Fibroblast of lung (primary cell): ENCODE measurements around the gene CUEDC1.

ENCODE experiments used
- CTCF ChIP-seq, 2 donors: IDR thresholded peaks in 1 of 2; conservative IDR thresholded peaks in 1 of 2; 1 replicate in 1 of 2; 2 replicates in 1 of 2; pipeline ENCODE4 v1.5.1; 2011 to 2012; ENCODE audit warnings: low read length in 2 of 2, control low read depth in 1 of 2, inconsistent platforms in 1 of 2, low read depth in 1 of 2, mild to moderate bottlenecking in 1 of 2
- EZH2 ChIP-seq: IDR thresholded peaks from 2 replicates; pipeline ENCODE4 v1.5.1; 2012; ENCODE audit warnings: low read length, control low read depth, mild to moderate bottlenecking; ENCODE audit errors: missing control alignments

- no peak for TF ChIP-seq CTCF (conservative IDR thresholded peaks at IDR 0.05 in 1 of 2, IDR thresholded peaks at IDR 0.05 in 1 of 2; ENCODE audit: low read depth in 1 of 2, low read length in 2 of 2)
- TF ChIP-seq EZH2: no peak
Measured at GRCh38 chr17:57982452-57983170, 27.4 kb upstream of the CUEDC1 start.
